Heart left ventricle (tissue), 16 donors: ENCODE data around the gene SCG3. TPM values are rescaled to one million over a fixed set of nuclear protein-coding genes. Genes with fewer than 3 reads are reported as not detected.
A peak's percentile ranks its signal among the peaks of the same experiment; 100 is the strongest.

Experiments
- ATAC-seq, 4 donors: fragments of 200-7000 bp; cut with Tn5 transposase; one replicate each; pipeline ENCODE4 v1.9.1; 2020 to 2022; ENCODE audit warnings: moderate library complexity in 4 of 4, mild to moderate bottlenecking in 3 of 4, moderate number of reproducible peaks in 1 of 4
- DNase-seq, 5 donors: peaks; one replicate each; pipeline ENCODE4 v3.0.0-alpha.2; 2020
- H3K27ac ChIP-seq, 12 donors: fragments of 200-600 bp; sonication (generic) in 4 of 12; one replicate each; pipeline versions ENCODE4 v1.5.0 to v1.8.0; 2016 to 2022; ENCODE audit warnings: mild to moderate bottlenecking in 2 of 12
- H3K27me3 ChIP-seq, 9 donors: fragments of 200-600 bp; sonication (generic) in 2 of 9; one replicate each; pipeline versions ENCODE4 v1.5.1 to v1.8.0; 2016 to 2022; ENCODE audit warnings: mild to moderate bottlenecking in 3 of 9
- H3K36me3 ChIP-seq, 9 donors: fragments of 200-600 bp; sonication (generic) in 2 of 9; one replicate each; pipeline versions ENCODE4 v1.5.0 to v1.8.0; 2018 to 2022; ENCODE audit warnings: mild to moderate bottlenecking in 2 of 9
- H3K4me1 ChIP-seq, 12 donors: fragments of 200-600 bp; sonication (generic) in 4 of 12; one replicate each; pipeline versions ENCODE4 v1.5.0 to v1.8.0; 2016 to 2022; ENCODE audit warnings: mild to moderate bottlenecking in 3 of 12
- H3K4me3 ChIP-seq, 12 donors: fragments of 200-600 bp; sonication (generic) in 4 of 12; one replicate each; pipeline versions ENCODE4 v1.5.0 to v1.8.0; 2017 to 2022; ENCODE audit warnings: mild to moderate bottlenecking in 9 of 12, moderate library complexity in 4 of 12
- H3K9me3 ChIP-seq, 12 donors: fragments of 200-600 bp; sonication (generic) in 4 of 12; one replicate each; pipeline versions ENCODE4 v1.5.0 to v1.8.0; 2016 to 2022; ENCODE audit warnings: mild to moderate bottlenecking in 1 of 12
- POLR2A ChIP-seq, 2 donors: fragments of 450-650 bp; IDR thresholded peaks; one replicate each; pipeline ENCODE4 v1.6.1; 2017; ENCODE audit warnings: antibody characterized with exemption in 2 of 2, mild to moderate bottlenecking in 2 of 2, moderate library complexity in 2 of 2
- WGBS, 4 donors: extraction: QIAGEN DNeasy Blood & Tissue Kit in 2 of 4; methylation state at CpG; one replicate each; pipeline versions ENCODE4 v1.1.5 to v1.1.7; 2013 to 2018; 5-methylcytosine and 5-hydroxymethylcytosine counted together
- intact Hi-C, 10 donors: fragments of 100-400 bp; cut with DNase I; formaldehyde crosslinking; loops; one replicate each; pipeline versions ENCODE4 v1.11.1 to v1.14.2; 2022
- polyA plus RNA-seq, 2 donors: library from polyadenylated mRNA; stranded (reverse); fragments of 200-250 nt; gene quantifications; one replicate each; pipeline ENCODE4 v1.2.3, GENCODE V29; 2013
- total RNA-seq, 9 donors: library from RNA; depleted of rRNA in 2 of 9; stranded (reverse); fragments of >200 nt in 2 of 9; fragmentation: NEBNext Ultra II Directional in 3 of 9; extraction: Animal tissue kit (Norgen Biotek cat#: 25700) in 3 of 9; gene quantifications; one replicate each; pipeline versions ENCODE4 v1.1.0 to v1.2.4, GENCODE V29; 2016 to 2023
- TF ChIP-seq, protein P1 (sequence below), 12 donors: fragments of 200-600 bp; sonication (generic) in 4 of 12; IDR thresholded peaks; one replicate each; pipeline versions ENCODE4 v1.5.0 to v1.8.0; 2018 to 2022; ENCODE audit warnings: antibody characterized with exemption in 12 of 12, mild to moderate bottlenecking in 5 of 12
- donor health status: ischemic (EF 13 %, LVEDD 7.1; RV severe dilation, severe dysfunction).
- donor health status: healthy with polysubstance abuse.
- donor health status: DM: no; HTN: yes; CAD: no.
- donor health status: DM: no; HTN: no; CAD: no.
- donor health status: ischemic (EF 25% LVEDD 6.9; RV normal size, moderate dysfunction).
- donor health status: ischemic (EF 25% LVEDD 5.7; RV mildly dilated, moderate dysfunction).
- donor health status: healthy.
- donor health status: DM: yes; HTN: yes; CAD: no.
- donor health status: ischemic (EF 35%, LVEDD 5.7; RV mildly dilated, moderate dysfunction).
- donor health status: nonischemic (EF 11% LVEDD 7.7; RV severe dilation, severe dysfunction).
- donor health status: DM: yes; HTN: yes; CAD: no.
- donor health status: PGD.
- donor health status: ischemic (EF 29% LVEDD 5.4; RV normal size, mild dysfunction).
- donor health status: nonischemic (EF 23%, LVEDD 6.1; RV moderate dilation, normal function).

The SCG3 gene
- total and polyA plus RNA-seq, 11 donors: 0.04 to 0.11 (median 0.10) TPM; not detected in 8

DNA sequence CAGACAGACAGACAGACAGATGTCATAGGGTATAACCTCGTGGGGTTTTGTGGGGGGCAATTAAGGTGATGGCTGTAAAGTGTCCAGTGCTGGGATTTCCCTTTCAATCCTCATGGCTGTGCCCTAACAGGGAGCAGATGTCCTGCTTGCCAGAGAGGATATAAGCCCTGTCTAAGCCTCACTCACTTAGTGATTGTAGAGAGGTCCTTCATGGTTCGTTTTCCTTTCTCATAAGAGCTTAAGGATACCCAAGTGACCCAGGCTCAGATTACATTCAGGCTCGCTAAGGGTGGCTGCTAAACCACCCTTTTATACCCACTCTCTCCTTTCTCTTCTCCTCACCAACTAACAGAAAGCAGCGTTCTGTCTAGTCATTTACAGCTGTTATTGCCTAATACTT is 36.9 kb downstream of the SCG3 start:
- DNase-seq (no peak), ATAC-seq (no peak)
- peaks cover 0 to 14% (median 5%) of the 10 kb centered on the region in 12 donors for H3K4me1 ChIP-seq
- 59 to 67% (median 65%) methylated on average over 4 of the region's 4 CpGs for WGBS, 4 donors
- no peaks in the 10 kb centered on the region for H3K27me3 ChIP-seq
- no peak overlapping the region for H3K27ac ChIP-seq
- intact Hi-C loops: loop anchor here in 2 of 10 donors (5.0 to 10.0 kb wide), 2 partner anchors 34 to 57 kb away; partner anchors contain the start of gene TMOD2 (in 1 of the 2)
- H3K9me3 ChIP-seq: no peaks in the 10 kb centered on the region
- no peak overlapping the region for H3K4me3 ChIP-seq
- no peak for TF ChIP-seq POLR2A (IDR thresholded peaks at IDR 0.05)
- TF ChIP-seq, protein P1, sequence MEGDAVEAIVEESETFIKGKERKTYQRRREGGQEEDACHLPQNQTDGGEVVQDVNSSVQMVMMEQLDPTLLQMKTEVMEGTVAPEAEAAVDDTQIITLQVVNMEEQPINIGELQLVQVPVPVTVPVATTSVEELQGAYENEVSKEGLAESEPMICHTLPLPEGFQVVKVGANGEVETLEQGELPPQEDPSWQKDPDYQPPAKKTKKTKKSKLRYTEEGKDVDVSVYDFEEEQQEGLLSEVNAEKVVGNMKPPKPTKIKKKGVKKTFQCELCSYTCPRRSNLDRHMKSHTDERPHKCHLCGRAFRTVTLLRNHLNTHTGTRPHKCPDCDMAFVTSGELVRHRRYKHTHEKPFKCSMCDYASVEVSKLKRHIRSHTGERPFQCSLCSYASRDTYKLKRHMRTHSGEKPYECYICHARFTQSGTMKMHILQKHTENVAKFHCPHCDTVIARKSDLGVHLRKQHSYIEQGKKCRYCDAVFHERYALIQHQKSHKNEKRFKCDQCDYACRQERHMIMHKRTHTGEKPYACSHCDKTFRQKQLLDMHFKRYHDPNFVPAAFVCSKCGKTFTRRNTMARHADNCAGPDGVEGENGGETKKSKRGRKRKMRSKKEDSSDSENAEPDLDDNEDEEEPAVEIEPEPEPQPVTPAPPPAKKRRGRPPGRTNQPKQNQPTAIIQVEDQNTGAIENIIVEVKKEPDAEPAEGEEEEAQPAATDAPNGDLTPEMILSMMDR (IDR thresholded peaks at IDR 0.05): no peak
- H3K36me3 ChIP-seq: peaks cover 0 to 17% (median 0%) of the 10 kb centered on the region in 9 donors

DNA sequence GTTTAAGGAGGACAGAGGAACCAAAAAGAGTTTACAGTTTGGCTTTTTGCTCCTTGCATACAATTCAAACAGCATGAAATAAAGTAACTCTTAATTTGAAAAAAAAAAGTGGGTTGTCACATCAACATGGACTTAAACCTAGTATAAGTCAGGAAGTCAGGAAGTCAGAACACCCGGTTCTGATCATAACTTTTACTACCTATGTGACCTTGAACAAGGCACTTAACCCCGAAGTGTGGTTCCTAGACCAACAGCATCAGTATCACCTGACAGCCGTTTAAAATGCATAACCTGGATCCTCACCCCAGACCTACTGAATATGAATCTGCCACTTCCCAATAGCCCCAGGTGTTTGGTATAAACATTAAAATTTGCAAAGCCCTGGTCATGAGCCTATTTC is 37.4 kb downstream of the SCG3 start:
- H3K27me3 ChIP-seq: no peaks in the 10 kb centered on the region
- peaks cover 0 to 17% (median 0%) of the 10 kb centered on the region in 9 donors for H3K36me3 ChIP-seq
- ATAC-seq (no peak), DNase-seq (no peak)
- intact Hi-C loops: loop anchor here in 2 of 10 donors (5.0 to 10.0 kb wide), 2 partner anchors 34 to 56 kb away; partner anchors contain the start of gene TMOD2 (in 1 of the 2)
- no peaks in the 10 kb centered on the region for H3K9me3 ChIP-seq
- no peak overlapping the region for H3K4me3 ChIP-seq
- H3K4me1 ChIP-seq: peaks cover 0 to 14% (median 5%) of the 10 kb centered on the region in 12 donors
- H3K27ac ChIP-seq: no peak overlapping the region
- no peak for TF ChIP-seq POLR2A (IDR thresholded peaks at IDR 0.05)
- TF ChIP-seq, protein P1 (IDR thresholded peaks at IDR 0.05): no peak
- WGBS, 4 donors: 76 to 86% (median 81%) methylated on average over 3 of the region's 3 CpGs

DNA sequence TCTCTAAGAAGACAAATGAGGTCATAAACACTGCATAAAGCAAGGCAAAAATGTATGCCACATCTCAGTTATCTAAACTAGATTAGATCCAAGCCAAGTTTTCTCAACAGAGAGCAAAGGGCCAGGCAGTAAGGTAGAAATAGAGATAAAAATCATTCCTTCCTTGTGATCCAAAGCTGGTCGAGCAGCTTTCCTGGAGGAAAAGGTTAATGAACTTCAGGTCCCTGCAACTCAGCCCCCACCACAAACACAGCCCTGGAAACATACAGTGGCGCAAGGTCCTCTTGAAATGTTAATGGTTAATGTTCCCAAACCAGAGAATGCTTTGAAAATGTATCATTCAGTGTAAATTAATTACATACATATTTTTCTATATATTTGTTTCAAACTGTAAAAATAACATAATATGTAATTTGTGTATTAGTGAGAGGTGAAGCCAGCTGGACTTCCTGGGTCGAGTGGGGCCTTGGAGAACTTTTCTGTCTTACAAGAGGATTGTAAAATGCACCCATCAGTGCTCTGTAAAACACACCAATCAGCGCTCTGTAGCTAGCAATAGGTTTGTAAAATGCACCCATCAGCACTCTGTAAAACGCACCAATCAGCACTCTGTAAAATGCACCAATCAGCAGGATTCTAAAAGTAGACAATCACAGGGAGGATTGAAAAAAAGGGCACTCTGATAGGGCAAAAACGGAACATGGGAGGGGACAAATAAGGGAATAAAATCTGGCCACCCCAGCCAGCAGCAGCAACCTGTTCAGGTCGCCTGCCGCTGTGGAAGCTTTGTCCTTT is 39.1 kb downstream of the SCG3 start:
- Histone ChIP-seq H3K27ac (no peak overlapping the region), H3K4me3 (no peak overlapping the region), H3K36me3 (peaks cover 0 to 19% (median 5%) of the 10 kb centered on the region in 9 donors), H3K9me3 (no peaks in the 10 kb centered on the region), H3K4me1 (peaks cover 0 to 28% (median 16%) of the 10 kb centered on the region in 12 donors), H3K27me3 (no peaks in the 10 kb centered on the region)
- intact Hi-C loops: no loop called here
- no peak for ATAC-seq
- 84 to 87% (median 86%) methylated on average over 8 of the region's 8 CpGs for WGBS, 4 donors
- no peak for DNase-seq
- TF ChIP-seq, protein P1 (IDR thresholded peaks at IDR 0.05): no peak
- TF ChIP-seq POLR2A (IDR thresholded peaks at IDR 0.05): no peak

DNA sequence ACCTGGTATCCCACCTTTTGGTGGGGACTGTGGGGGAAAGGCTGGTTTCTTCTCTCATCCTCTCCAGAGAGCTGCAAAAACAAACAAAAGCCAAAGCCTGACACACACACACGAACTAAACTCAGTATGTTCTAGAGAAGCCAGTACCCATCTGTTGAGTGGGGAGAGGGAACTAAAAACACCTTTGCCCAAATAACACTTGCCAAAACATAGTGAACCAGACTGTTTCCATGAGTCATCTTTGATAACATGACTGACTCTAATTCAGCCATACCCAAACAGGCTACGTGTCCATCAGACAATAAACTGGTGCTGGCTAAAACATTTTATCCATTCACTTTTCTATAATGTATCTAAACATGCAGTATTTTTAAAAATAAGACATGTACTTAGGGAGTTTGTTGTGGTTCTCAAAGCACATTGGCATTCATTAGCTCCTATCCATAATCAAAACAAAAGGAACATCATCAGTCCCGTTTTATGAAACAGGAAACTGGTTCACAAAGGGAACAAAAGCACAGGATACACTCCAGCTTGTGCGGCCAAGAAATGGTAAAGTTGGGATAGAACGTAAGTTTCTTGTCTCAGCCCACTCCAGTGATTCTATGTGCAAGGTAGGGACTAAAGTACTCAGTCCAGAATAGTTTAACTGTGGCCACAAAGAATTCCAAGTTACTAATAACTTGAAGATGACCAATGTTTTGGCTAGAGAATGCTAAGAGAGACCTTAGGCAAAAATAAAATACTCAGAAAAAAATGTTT is 40.1 kb downstream of the SCG3 start:
- ATAC-seq: peak in 2 of 4 donors; percentile 41 to 46
- peaks cover 0 to 19% (median 5%) of the 10 kb centered on the region in 9 donors for H3K36me3 ChIP-seq
- no peaks in the 10 kb centered on the region for H3K9me3 ChIP-seq
- 56 to 69% (median 59%) methylated on average over 5 of the region's 5 CpGs for WGBS, 4 donors
- H3K27me3 ChIP-seq: no peaks in the 10 kb centered on the region
- no peak overlapping the region for H3K4me3 ChIP-seq
- TF ChIP-seq, protein P1 (IDR thresholded peaks at IDR 0.05): no peak
- no peak for TF ChIP-seq POLR2A (IDR thresholded peaks at IDR 0.05)
- H3K27ac ChIP-seq: peak overlapping the region in 3 of 12 donors; percentile 7 to 30 (median 30)
- H3K4me1 ChIP-seq: peaks cover 0 to 37% (median 23%) of the 10 kb centered on the region in 12 donors
- no peak for DNase-seq
- intact Hi-C loops: no loop called here
